IMR-90 (cell line): ENCODE results near the gene ANO2. TPM values are rescaled to one million over a fixed set of nuclear protein-coding genes. Genes with fewer than 3 reads are reported as not detected.
"Not testable (repeated sequence)": the region's sequence is repeated elsewhere in the genome, so short reads cannot be mapped to it uniquely, and the experiment has no call there.

Source experiments
- ATAC-seq: fragments of 200-7000 bp; cut with Tn5 transposase; 2 replicates; pipeline ENCODE4 v1.9.1; 2020; ENCODE audit warnings: low read depth, mild to moderate bottlenecking, moderate library complexity
- BruUV-seq: library from RNA; stranded (reverse); fragments of 400-500 nt; replicated peaks from 2 replicates; lab custom pipeline; 2021; lab: Mats Ljungman, UMichigan
- CTCF ChIA-PET: fragments of 300-600 bp; formaldehyde crosslinking; extraction: SDS; loops from one replicate; lab custom pipeline; 2021; ENCODE audit warnings: antibody characterized with exemption; lab: Yijun Ruan, JAX
- POLR2A ChIA-PET: fragments of 300-600 bp; sonication (Branson Sonifier 250); formaldehyde crosslinking; loops from one replicate; lab custom pipeline; 2022; ENCODE audit warnings: antibody characterized with exemption; ENCODE audit not compliant: unreplicated experiment; lab: Charles Lee
- DNase-seq: peaks from one replicate; pipeline ENCODE4 v3.0.0; 2013
- H2AFZ ChIP-seq: replicated peaks from 2 replicates; pipeline ENCODE3; 2013; ENCODE audit warnings: low read length, mild to moderate bottlenecking; ENCODE audit not compliant: poor library complexity
- H2AK5ac ChIP-seq: 2 replicates; pipeline ENCODE4 v1.6.1; 2013; ENCODE audit warnings: low read depth, low read length, inconsistent platforms
- H2AK9ac ChIP-seq: replicated peaks from 2 replicates; pipeline ENCODE3; 2013; ENCODE audit warnings: mild to moderate bottlenecking, low read depth, low read length, moderate library complexity; ENCODE audit not compliant: poor library complexity
- H2BK120ac ChIP-seq: 2 replicates; pipeline ENCODE4 v1.6.1; 2013; ENCODE audit warnings: low read depth, low read length, inconsistent platforms
- H2BK15ac ChIP-seq: 3 replicates; pipeline ENCODE4 v1.6.1; 2013; ENCODE audit warnings: low read depth, low read length, inconsistent platforms
- H2BK20ac ChIP-seq: 2 replicates; pipeline ENCODE4 v1.6.1; 2013; ENCODE audit warnings: low read depth, mild to moderate bottlenecking, inconsistent platforms, low read length, moderate library complexity
- H2BK5ac ChIP-seq: 2 replicates; pipeline ENCODE4 v1.6.1; 2013; ENCODE audit warnings: mild to moderate bottlenecking, low read depth, low read length, inconsistent platforms; ENCODE audit not compliant: poor library complexity, severe bottlenecking
- H3K14ac ChIP-seq: replicated peaks from 2 replicates; pipeline ENCODE4 v1.6.1; 2013; ENCODE audit warnings: low read depth, low read length, inconsistent platforms
- H3K18ac ChIP-seq: 2 replicates; pipeline ENCODE4 v1.6.1; 2013; ENCODE audit warnings: low read depth, low read length, control low read depth
- H3K23ac ChIP-seq: 2 replicates; pipeline ENCODE4 v1.6.1; 2013; ENCODE audit warnings: low read depth, low read length, inconsistent platforms
- H3K27ac ChIP-seq: 2 replicates; pipeline ENCODE4 v1.5.1; 2013; ENCODE audit warnings: mild to moderate bottlenecking, control low read depth, low read length; ENCODE audit not compliant: insufficient read depth
- H3K27me3 ChIP-seq: 2 replicates; pipeline ENCODE4 v1.6.1; 2013; ENCODE audit warnings: low read length; ENCODE audit not compliant: control insufficient read depth, insufficient read depth
- H3K36me3 ChIP-seq: 2 replicates; pipeline ENCODE4 v1.6.1; 2013; ENCODE audit warnings: low read length, mixed read lengths; ENCODE audit not compliant: control insufficient read depth, insufficient read depth
- H3K4ac ChIP-seq: 2 replicates; pipeline ENCODE4 v1.6.1; 2013; ENCODE audit warnings: low read depth, low read length, inconsistent platforms
- H3K4me1 ChIP-seq: 2 replicates; pipeline ENCODE4 v1.6.1; 2013; ENCODE audit warnings: low read length, mixed read lengths; ENCODE audit not compliant: control insufficient read depth, insufficient read depth
- H3K4me2 ChIP-seq: 2 replicates; pipeline ENCODE4 v1.6.1; 2013; ENCODE audit warnings: low read depth, mild to moderate bottlenecking, control low read depth, low read length, moderate library complexity
- H3K4me3 ChIP-seq: 2 replicates; pipeline ENCODE4 v1.5.1; 2013; ENCODE audit warnings: low read depth, mild to moderate bottlenecking, control low read depth, low read length, moderate library complexity; ENCODE audit not compliant: insufficient read depth
- H3K56ac ChIP-seq: 2 replicates; pipeline ENCODE4 v1.6.1; 2013; ENCODE audit warnings: low read length, inconsistent platforms; ENCODE audit not compliant: insufficient read depth; ENCODE audit errors: extremely low read depth
- H3K79me1 ChIP-seq, 2 experiments: 2 replicates each; pipeline ENCODE4 v1.6.1; 2013; ENCODE audit warnings: low read length in 2 of 2, inconsistent platforms in 1 of 2, low read depth in 1 of 2
- H3K9ac ChIP-seq: 2 replicates; pipeline ENCODE4 v1.6.1; 2013; ENCODE audit warnings: low read depth, low read length, control low read depth
- H3K9me1 ChIP-seq: 2 replicates; pipeline ENCODE4 v1.6.1; 2013; ENCODE audit warnings: low read length, inconsistent platforms; ENCODE audit not compliant: insufficient read depth
- H3K9me3 ChIP-seq: 2 replicates; pipeline ENCODE4 v1.6.1; 2013; ENCODE audit warnings: low read length; ENCODE audit not compliant: control insufficient read depth, insufficient read depth
- H4K20me1 ChIP-seq: 2 replicates; pipeline ENCODE4 v1.6.1; 2013; ENCODE audit warnings: low read length, inconsistent platforms; ENCODE audit not compliant: insufficient read depth
- H4K5ac ChIP-seq: 2 replicates; pipeline ENCODE4 v1.6.1; 2013; ENCODE audit warnings: mild to moderate bottlenecking, low read depth, low read length, control low read depth
- H4K8ac ChIP-seq, 2 experiments: 2 replicates each; pipeline ENCODE4 v1.6.1; 2013; ENCODE audit warnings: low read depth in 2 of 2, low read length in 2 of 2, control low read depth in 1 of 2, inconsistent platforms in 1 of 2
- H4K91ac ChIP-seq: 2 replicates; pipeline ENCODE4 v1.6.1; 2013; ENCODE audit warnings: low read depth, low read length, inconsistent platforms; ENCODE audit not compliant: insufficient read depth
- MAFK ChIP-seq: IDR thresholded peaks from 2 replicates; pipeline ENCODE4 v1.6.1; 2012; ENCODE audit warnings: low read depth, low read length, improper control_type of control experiment
- MAZ ChIP-seq: IDR thresholded peaks from 2 replicates; pipeline ENCODE4 v1.6.1; 2012; ENCODE audit warnings: low read depth, mild to moderate bottlenecking, low read length, improper control_type of control experiment, moderate library complexity, borderline replicate concordance
- WGBS, 2 experiments: methylation state at CpG; one replicate each; pipeline versions ENCODE4 v1.1.5 to v1.1.7; 2013; ENCODE audit warnings: missing lambda C conversion rate in 2 of 2; ENCODE audit not compliant: insufficient read length in 1 of 2; ENCODE audit errors: extremely low coverage in 2 of 2; 5-methylcytosine and 5-hydroxymethylcytosine counted together
- dilution Hi-C: fragments of 300-500 bp; cut with HindIII; formaldehyde crosslinking; loops from one replicate; pipeline ENCODE4 v1.14.3; 2018; ENCODE audit warnings: low sequenced_read_pairs; ENCODE audit not compliant: unreplicated experiment
- in situ Hi-C: fragments of 300-500 bp; cut with MboI; formaldehyde crosslinking; loops from 3 replicates; pipeline ENCODE4 v1.14.3; 2019; ENCODE audit warnings: low sequenced_read_pairs, inconsistent platforms, mixed read lengths
- intact Hi-C: fragments of 100-400 bp; cut with micrococcal nuclease; formaldehyde crosslinking; loops from 2 replicates; pipeline ENCODE4 v1.10.0; 2022
- polyA plus RNA-seq, 3 experiments: library from polyadenylated mRNA; depleted of rRNA; stranded (reverse); fragments of >200 nt; gene quantifications; 2 replicates each; pipeline ENCODE4 v1.2.3, GENCODE V29; 2012; ENCODE audit warnings: low replicate concordance in 1 of 3
- total RNA-seq: library from RNA; depleted of rRNA; stranded (reverse); fragments of >200 nt; gene quantifications from 2 replicates; pipeline ENCODE4 v1.2.3, GENCODE V29; 2012

Gene ANO2
- total and polyA plus RNA-seq, 2 of the 4 experiments (the other 2 are of a cell fraction): 0.22 TPM; not detected in 1

- Histone ChIP-seq H3K79me1 (no peaks in the 10 kb centered on the region), H4K8ac (no peak overlapping the region), H3K18ac (no peak overlapping the region), H3K27me3 (peaks cover 14% of the 10 kb centered on the region), H2AK5ac (no peak overlapping the region), H3K4ac (no peak overlapping the region), H3K14ac (no peak overlapping the region), H3K9ac (no peak overlapping the region), H3K4me1 (no peaks in the 10 kb centered on the region), H2AK9ac (no peak overlapping the region), H3K23ac (no peak overlapping the region), H2BK120ac (no peak overlapping the region), H3K9me3 (no peaks in the 10 kb centered on the region), H2AFZ (no peak overlapping the region), H3K36me3 (no peaks in the 10 kb centered on the region), H3K9me1 (no peaks in the 10 kb centered on the region), H2BK15ac (no peak overlapping the region), H2BK20ac (no peak overlapping the region), H3K27ac (no peak overlapping the region), H3K56ac (no peak overlapping the region), H4K91ac (no peak overlapping the region), H4K20me1 (no peaks in the 10 kb centered on the region), H2BK5ac (no peak overlapping the region), H3K4me3 (no peak overlapping the region), H3K4me2 (no peak overlapping the region), H4K5ac (no peak overlapping the region)
- ATAC-seq (no peak), DNase-seq (no peak)
- BruUV-seq: no TSS peak
- WGBS, 2 experiments: 43% methylated on average over 13 of the region's 22 CpGs; no CpG with 5 or more reads in 1 of the 2 experiments
- ChIA-PET CTCF (no interaction called here), POLR2A (no interaction called here)
- no peak for TF ChIP-seq MAZ
- TF ChIP-seq MAFK: no peak
- intact Hi-C loops: no loop called here
- dilution Hi-C loops: no loop called here
- in situ Hi-C loops: no loop called here
These were observed 117.5 kb downstream of the ANO2 start for GRCh38 chr12:5827591-5827990.

GRCh38 chr12:5825761-5826160 is 119.3 kb downstream of the ANO2 start:
- H3K9me1 ChIP-seq, H2BK15ac ChIP-seq, H2BK120ac ChIP-seq, BruUV-seq, H4K91ac ChIP-seq, H3K4me3 ChIP-seq, H3K9me3 ChIP-seq, H3K4ac ChIP-seq, H4K20me1 ChIP-seq, H3K14ac ChIP-seq, H3K27ac ChIP-seq, H2AFZ ChIP-seq, H2AK5ac ChIP-seq, H3K18ac ChIP-seq, H3K4me2 ChIP-seq, CTCF ChIA-PET, H3K9ac ChIP-seq, H3K79me1 ChIP-seq, H3K4me1 ChIP-seq, DNase-seq, H2BK20ac ChIP-seq, in situ Hi-C loops, intact Hi-C loops, dilution Hi-C loops, H3K23ac ChIP-seq, H4K8ac ChIP-seq, H2BK5ac ChIP-seq, POLR2A ChIA-PET, ATAC-seq, H3K36me3 ChIP-seq, H2AK9ac ChIP-seq, H4K5ac ChIP-seq, H3K56ac ChIP-seq: not testable (repeated sequence)
- peaks cover 13% of the 10 kb centered on the region for H3K27me3 ChIP-seq
- WGBS, 2 experiments: 0% methylated on average over 1 of the region's 3 CpGs; no CpG with 5 or more reads in 1 of the 2 experiments
